Ascending aorta (tissue), 2 donors: ENCODE results near the gene CFAP74. TPM values are rescaled to one million over a fixed set of nuclear protein-coding genes. Genes with fewer than 3 reads are reported as not detected.

Source experiments
- DNase-seq, 2 donors: peaks; one replicate each; pipeline ENCODE4 v3.0.0-alpha.2; 2019; ENCODE audit warnings: low spot score in 2 of 2
- H3K27ac ChIP-seq, 2 donors: fragments of 200-600 bp; sonication (generic); one replicate each; pipeline ENCODE4 v1.5.1; 2016 to 2017; ENCODE audit warnings: mild to moderate bottlenecking in 1 of 2
- H3K27me3 ChIP-seq: fragments of 200-600 bp; sonication (generic); one replicate; pipeline ENCODE4 v1.5.1; 2017
- H3K36me3 ChIP-seq, 2 donors: fragments of 200-600 bp; sonication (generic); one replicate each; pipeline ENCODE4 v1.5.1; 2016
- H3K4me1 ChIP-seq, 2 donors: fragments of 200-600 bp; sonication (generic); one replicate each; pipeline ENCODE4 v1.5.1; 2016 to 2017; ENCODE audit warnings: mild to moderate bottlenecking in 1 of 2
- H3K4me3 ChIP-seq, 2 donors: fragments of 200-600 bp; sonication (generic); one replicate each; pipeline ENCODE4 v1.5.1; 2016 to 2017; ENCODE audit warnings: mild to moderate bottlenecking in 1 of 2
- H3K9me3 ChIP-seq, 2 donors: fragments of 200-600 bp; sonication (generic); one replicate each; pipeline ENCODE4 v1.5.1; 2016
- CTCF ChIP-seq, 3 experiments: fragments of 200-600 bp in 2 of 3; fragments of 450-650 bp in 1 of 3; sonication (generic) in 2 of 3; IDR thresholded peaks; one replicate each; pipeline ENCODE4 v1.5.1; 2016 to 2019; ENCODE audit warnings: antibody characterized with exemption in 3 of 3, mild to moderate bottlenecking in 1 of 3, moderate library complexity in 1 of 3
- intact Hi-C: fragments of 100-400 bp; cut with DNase I; formaldehyde crosslinking; loops from one replicate; pipeline ENCODE4 v1.15.1; 2023
- total RNA-seq: library from RNA; depleted of rRNA; stranded (reverse); fragments of >200 nt; gene quantifications from one replicate; pipeline ENCODE4 v1.1.0, GENCODE V29; 2016

CFAP74 gene
- total RNA-seq, 1 donor from 2014 or later, result not detected

- H3K27ac ChIP-seq, result no peak overlapping the region
- intact Hi-C loops, result no loop called here
- no peak overlapping the region for H3K4me3 ChIP-seq
- no peak for TF ChIP-seq CTCF (IDR thresholded peaks at IDR 0.05)
- no peaks in the 10 kb centered on the region for H3K36me3 ChIP-seq
- DNase-seq, result no peak
- H3K4me1 ChIP-seq, result peaks cover 0 to 28% of the 10 kb centered on the region in 2 donors
- H3K27me3 ChIP-seq, result no peaks in the 10 kb centered on the region
- no peaks in the 10 kb centered on the region for H3K9me3 ChIP-seq
These were observed 110.1 kb downstream of the CFAP74 start for GRCh38 chr1:1893291-1893985.

DNA sequence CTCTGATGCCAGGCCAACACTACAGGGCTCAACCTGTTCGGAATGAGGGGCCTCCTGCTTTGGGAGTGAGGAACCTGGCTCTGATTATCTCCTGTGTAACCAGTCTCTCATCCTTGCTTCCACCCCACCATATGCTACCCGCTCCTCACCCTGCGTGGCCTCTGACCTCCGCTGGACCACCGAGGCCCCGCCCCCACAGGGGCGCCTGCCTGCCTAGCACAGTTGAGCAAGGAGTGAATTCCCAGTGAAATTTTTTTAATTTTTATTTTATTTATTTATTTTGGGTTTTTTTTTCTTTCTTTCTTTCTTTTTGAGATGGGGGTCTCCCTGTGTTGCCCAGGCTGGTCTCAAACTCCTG lies 110.8 kb downstream of the CFAP74 start:
- Histone ChIP-seq H3K9me3 (no peaks in the 10 kb centered on the region), H3K4me3 (peak overlapping the region in 1 of 2 donors; percentile 83), H3K27me3 (no peaks in the 10 kb centered on the region), H3K36me3 (no peaks in the 10 kb centered on the region), H3K4me1 (peaks cover 0 to 35% of the 10 kb centered on the region in 2 donors), H3K27ac (peak overlapping the region; percentile 93 to 94)
- intact Hi-C loops, result no loop called here
- TF ChIP-seq CTCF (IDR thresholded peaks at IDR 0.05), result no peak
- no peak for DNase-seq

DNA sequence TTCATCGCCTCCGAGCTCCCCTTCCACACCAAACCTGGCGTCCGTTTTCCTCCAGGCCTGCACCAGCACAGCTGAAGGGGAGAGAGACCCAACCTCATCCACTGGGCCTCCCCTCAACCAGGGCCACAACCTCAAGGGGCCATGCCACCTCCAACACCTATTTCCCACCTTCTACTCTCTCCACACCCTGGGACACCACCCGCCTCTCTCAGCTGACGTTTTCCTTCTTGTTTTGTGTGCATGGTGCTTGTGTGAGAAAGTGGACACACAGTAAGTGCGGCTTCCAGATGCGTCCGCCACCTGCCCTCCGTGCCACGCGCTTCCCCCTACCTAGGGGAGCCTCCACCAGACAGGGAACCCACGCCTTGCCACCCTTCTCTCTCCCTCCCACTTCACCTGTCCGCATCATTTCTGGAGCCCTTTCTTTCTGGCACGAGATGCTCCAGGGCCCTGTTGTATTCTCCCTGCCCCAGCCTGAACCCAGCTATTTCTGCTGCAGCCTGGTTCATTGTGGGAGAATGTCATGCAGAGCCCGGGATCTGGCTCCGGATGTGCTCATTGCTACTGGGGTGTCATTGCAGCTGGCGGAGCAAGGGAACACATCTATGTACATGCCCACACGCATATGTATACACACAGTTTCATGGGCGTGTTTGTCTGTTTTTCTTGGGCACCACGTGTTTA lies 111.4 kb downstream of the CFAP74 start:
- Histone ChIP-seq H3K4me3 (peak overlapping the region; percentile 83 to 95), H3K9me3 (no peaks in the 10 kb centered on the region), H3K36me3 (no peaks in the 10 kb centered on the region), H3K4me1 (peaks cover 0 to 38% of the 10 kb centered on the region in 2 donors), H3K27ac (peak overlapping the region; percentile 93 to 94), H3K27me3 (no peaks in the 10 kb centered on the region)
- intact Hi-C loops, result no loop called here
- no peak for DNase-seq
- no peak for TF ChIP-seq CTCF (IDR thresholded peaks at IDR 0.05)

DNA sequence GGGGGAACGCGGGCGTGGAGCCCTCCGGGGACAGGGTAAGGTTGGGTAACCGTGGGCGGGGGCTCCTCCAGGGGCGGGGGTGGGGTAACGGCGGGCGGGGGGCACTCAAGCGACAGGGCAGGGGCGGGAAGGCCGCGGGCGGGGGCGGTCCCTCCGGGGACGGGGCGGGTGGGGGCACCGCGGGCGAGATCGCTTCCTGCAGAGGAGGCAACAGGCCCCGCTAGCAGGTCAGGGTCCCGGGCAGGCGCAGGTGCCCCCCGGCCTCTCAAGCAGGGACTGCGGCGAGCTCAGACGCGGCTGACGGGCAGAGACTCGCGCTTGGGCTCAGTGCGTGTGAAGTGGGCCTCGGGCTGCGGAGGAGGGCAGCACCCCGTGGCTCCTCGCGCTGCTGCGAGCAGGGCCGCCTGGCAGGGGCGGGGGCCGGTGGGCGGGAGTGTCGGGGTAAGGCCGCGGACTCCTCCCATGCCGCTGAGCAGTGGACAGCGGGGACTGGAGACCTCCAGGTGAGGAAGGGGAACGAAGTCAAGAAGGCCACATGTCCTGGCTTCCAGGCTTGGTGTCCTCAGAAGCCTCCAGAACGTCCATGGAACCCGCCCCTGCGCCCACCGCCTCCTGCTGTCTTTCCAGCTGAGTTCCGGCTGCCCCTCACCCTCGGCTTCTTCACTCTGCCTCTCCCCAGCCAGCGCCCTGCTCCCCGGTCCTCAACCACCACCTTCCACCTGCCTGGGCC lies 112.1 kb downstream of the CFAP74 start:
- Histone ChIP-seq H3K9me3 (no peaks in the 10 kb centered on the region), H3K27me3 (no peaks in the 10 kb centered on the region), H3K27ac (peak overlapping the region; percentile 93 to 94), H3K4me1 (peaks cover 0 to 45% of the 10 kb centered on the region in 2 donors), H3K4me3 (peak overlapping the region; percentile 83 to 95), H3K36me3 (no peaks in the 10 kb centered on the region)
- intact Hi-C loops, result loop anchor here (1.0 to 2.0 kb wide), 4 partner anchors 18 to 113 kb away; partner anchors contain the start of gene NADK
- DNase-seq, result peak in 1 of 2 donors; percentile 86
- no peak for TF ChIP-seq CTCF (IDR thresholded peaks at IDR 0.05)

- Histone ChIP-seq H3K27ac (peak within 1 kb of the TSS; percentile 93 to 94), H3K4me3 (peak within 1 kb of the TSS; percentile 83 to 95), H3K27me3 (no peaks in the 10 kb centered on the region), H3K9me3 (no peaks in the 10 kb centered on the region), H3K36me3 (no peaks in the 10 kb centered on the region), H3K4me1 (peaks cover 0 to 48% of the 10 kb centered on the region in 2 donors)
- intact Hi-C loops, result loop anchor here (1.0 to 2.0 kb wide), 4 partner anchors 19 to 112 kb away; partner anchors contain the start of gene NADK
- peak; percentile 54 to 92 for DNase-seq
- no peak for TF ChIP-seq CTCF (IDR thresholded peaks at IDR 0.05)
These were observed 112.9 kb downstream of the CFAP74 start, which contains the start of gene GNB1 for GRCh38 chr1:1890506-1891348. Gene GNB1 (minus strand): TSS chr1:1891087. CDS start chr1:1825453, 65,634 bp downstream.
